Non-pigmented ciliary epithelial cell (primary cell): ENCODE measurements around the gene DNM3.

ENCODE experiments used
- DNase-seq: peaks from one replicate; pipeline ENCODE4 v3.0.0-alpha.2; 2010; ENCODE audit warnings: low read depth

The DNM3 gene

DNA sequence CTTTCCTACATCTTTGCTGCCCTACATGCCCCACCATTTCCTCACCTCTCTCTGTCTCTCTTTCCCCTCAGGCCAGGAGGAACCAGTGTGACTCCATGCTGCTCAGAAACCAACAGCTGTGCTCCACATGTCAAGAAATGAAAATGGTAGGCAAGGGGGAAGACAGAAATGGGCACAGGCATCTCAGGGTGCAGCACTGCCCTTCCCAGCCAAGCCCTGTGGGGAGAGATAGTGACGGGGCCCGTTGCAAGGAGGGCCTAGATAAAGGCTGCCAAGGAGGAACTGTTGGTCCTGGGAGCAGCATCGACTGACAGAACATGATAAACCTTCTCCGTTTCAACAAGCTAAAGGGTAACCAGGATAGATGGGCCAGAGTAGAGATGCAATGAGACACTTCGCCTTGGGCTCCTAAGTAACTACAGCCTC, 615.1 kb downstream of the DNM3 start:
- no peak for DNase-seq

DNA sequence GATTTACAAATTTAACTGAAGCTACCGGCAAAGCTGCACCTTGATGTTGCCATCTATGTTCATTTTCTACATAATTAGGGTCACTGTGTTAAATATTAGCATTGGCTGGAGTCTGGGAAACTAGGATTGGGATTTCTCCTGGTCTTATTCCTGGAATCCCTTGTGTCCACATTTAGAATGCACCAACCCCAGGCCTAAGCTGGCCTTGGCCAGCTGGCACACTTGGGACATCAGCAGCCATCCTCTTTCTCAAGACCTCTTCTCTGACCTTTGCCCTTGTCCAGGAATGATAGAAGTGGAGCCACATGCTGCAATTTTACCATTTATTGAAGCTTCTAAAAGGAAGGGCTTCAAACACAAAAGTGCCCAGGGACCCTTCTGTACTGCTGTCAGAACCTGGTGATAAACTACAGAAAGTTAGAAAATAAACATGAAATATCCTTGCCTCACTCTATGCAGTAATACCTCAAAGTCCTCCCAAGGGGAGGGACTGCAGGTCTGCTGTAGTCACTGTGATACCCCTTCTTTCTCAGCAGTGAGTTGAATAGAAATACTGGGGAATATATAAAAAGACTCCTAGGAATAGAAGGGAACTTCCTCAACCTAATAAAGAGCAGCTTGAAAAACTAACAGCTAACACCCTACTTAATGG, 616.3 kb downstream of the DNM3 start:
- DNase-seq: no peak

DNA sequence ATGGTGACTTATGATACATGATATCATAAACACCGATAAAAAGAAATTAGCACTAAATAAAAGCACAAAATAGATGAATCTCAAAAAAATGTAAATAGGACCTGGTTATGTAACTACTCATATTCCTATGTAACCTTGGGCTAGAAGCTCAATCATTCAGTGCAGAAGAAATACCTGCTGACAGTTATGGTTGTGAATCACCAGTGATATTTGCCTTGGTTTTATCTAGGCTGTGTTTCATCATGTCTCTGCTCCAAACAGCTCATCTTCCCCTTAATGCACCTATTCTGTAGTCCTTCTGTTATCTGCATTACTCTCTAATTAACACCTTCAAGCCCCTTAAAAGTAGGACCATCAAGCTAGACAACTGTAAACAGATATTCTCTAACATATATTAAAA, 618.9 kb downstream of the DNM3 start:
- no peak for DNase-seq

DNA sequence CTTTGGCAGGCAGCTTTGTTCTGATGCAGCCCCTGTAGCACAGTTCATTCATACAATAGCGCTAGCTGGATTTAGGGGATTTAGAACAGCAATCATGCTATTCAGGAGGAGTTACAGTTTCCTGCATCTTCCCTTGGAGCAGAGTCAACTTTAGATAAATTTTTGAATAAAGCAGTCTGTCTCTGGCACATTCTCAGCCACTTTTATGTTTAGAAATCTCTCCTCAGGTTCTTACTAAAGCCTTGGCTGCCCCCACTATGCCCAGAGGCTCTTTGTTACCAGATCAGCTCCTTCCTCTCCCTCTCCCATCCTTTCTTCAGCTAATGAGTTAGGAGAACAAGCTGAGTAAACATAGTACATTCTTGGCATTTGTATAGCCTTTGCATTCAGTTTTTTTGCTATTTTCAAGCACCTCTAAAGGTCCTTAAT, 619.6 kb downstream of the DNM3 start:
- DNase-seq: no peak
